Measurements from ENCODE around the gene SYT7. TPM values are rescaled to one million over a fixed set of nuclear protein-coding genes. Genes with fewer than 3 reads are reported as not detected.

Gene SYT7
- total and polyA plus RNA-seq, 3 donors from 2014 or later: 5.9 to 9.0 (median 8.7) TPM

DNA sequence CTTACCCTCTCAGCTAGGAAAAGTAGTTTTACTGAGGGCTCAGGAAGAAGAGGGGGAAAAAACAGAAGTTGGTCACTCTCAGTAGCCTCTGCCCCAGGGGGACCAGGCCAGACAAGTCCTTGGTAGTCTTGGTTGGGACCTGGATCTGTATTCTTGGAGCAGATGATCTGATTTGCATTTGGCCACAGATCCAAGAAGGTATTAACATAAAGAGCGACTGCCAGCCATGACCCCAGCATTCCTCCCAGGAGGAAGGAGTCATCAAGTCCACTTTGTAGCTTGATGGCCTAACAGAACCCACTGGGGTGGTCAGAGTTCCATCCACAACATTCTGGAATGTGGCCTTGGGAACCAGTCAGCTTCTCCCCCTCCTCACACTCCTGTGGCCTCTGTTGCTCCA, 78.4 kb downstream of the SYT7 start:
- intact Hi-C loops (cut with DNase I; ENCODE audit: low total_unique reads): no loop called here
- H3K4me1 ChIP-seq: no peaks in the 10 kb centered on the region
- DNase-seq: no peak
- TF ChIP-seq, protein P1, sequence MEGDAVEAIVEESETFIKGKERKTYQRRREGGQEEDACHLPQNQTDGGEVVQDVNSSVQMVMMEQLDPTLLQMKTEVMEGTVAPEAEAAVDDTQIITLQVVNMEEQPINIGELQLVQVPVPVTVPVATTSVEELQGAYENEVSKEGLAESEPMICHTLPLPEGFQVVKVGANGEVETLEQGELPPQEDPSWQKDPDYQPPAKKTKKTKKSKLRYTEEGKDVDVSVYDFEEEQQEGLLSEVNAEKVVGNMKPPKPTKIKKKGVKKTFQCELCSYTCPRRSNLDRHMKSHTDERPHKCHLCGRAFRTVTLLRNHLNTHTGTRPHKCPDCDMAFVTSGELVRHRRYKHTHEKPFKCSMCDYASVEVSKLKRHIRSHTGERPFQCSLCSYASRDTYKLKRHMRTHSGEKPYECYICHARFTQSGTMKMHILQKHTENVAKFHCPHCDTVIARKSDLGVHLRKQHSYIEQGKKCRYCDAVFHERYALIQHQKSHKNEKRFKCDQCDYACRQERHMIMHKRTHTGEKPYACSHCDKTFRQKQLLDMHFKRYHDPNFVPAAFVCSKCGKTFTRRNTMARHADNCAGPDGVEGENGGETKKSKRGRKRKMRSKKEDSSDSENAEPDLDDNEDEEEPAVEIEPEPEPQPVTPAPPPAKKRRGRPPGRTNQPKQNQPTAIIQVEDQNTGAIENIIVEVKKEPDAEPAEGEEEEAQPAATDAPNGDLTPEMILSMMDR (IDR thresholded peaks at IDR 0.05): no peak
- no peak for TF ChIP-seq POLR2A (IDR thresholded peaks at IDR 0.05)
- H3K9me3 ChIP-seq: no peaks in the 10 kb centered on the region
- no peaks in the 10 kb centered on the region for H3K36me3 ChIP-seq (ENCODE audit: low read depth, missing control alignments)
- H3K27me3 ChIP-seq: no peaks in the 10 kb centered on the region
- H3K27ac ChIP-seq: no peak overlapping the region
- 100% methylated on average over 1 of the region's 1 CpG for WGBS, 2 donors
- H3K4me3 ChIP-seq: no peak overlapping the region

DNA sequence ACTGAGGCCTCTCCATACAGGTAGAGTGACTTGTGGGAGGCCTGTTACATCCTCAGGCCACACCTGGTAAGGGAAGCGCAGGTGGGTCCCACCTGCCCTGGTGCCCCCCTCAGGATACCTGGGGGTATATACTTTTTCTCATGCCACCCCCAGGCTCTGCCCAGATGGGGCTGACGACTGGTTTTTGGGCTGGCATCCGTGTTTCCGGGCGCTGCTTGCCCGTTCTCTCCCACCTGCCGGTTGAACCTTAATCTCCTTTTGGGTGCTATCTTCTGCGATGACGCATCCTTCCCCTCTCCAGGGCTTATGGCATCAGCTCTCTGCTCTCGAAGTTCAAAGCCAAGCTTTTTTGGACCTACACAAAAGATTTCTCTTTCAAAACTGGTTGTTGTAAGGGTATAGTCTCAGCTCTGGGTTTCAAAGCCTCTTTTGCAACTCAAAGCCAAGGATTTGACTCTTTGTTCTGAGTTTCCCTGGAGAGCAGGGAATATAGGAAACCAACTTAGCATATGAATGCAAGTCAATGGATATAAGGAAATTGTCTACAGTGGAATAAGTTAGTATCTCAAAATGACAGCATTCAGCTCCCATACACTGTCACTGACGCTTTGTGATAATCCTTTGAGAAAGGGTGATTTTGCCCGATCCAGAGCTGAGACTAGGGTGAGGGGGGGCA, 80.9 kb downstream of the SYT7 start:
- 82 to 89% methylated on average over 12 of the region's 12 CpGs for WGBS, 2 donors
- H3K4me1 ChIP-seq: peaks cover 3% of the 10 kb centered on the region
- no peaks in the 10 kb centered on the region for H3K9me3 ChIP-seq
- intact Hi-C loops (cut with DNase I; ENCODE audit: low total_unique reads): no loop called here
- H3K27me3 ChIP-seq: no peaks in the 10 kb centered on the region
- DNase-seq: no peak
- H3K27ac ChIP-seq: no peak overlapping the region
- no peak for TF ChIP-seq POLR2A (IDR thresholded peaks at IDR 0.05)
- TF ChIP-seq, protein P1 (IDR thresholded peaks at IDR 0.05): no peak
- no peaks in the 10 kb centered on the region for H3K36me3 ChIP-seq (ENCODE audit: low read depth, missing control alignments)
- H3K4me3 ChIP-seq: no peak overlapping the region

DNA sequence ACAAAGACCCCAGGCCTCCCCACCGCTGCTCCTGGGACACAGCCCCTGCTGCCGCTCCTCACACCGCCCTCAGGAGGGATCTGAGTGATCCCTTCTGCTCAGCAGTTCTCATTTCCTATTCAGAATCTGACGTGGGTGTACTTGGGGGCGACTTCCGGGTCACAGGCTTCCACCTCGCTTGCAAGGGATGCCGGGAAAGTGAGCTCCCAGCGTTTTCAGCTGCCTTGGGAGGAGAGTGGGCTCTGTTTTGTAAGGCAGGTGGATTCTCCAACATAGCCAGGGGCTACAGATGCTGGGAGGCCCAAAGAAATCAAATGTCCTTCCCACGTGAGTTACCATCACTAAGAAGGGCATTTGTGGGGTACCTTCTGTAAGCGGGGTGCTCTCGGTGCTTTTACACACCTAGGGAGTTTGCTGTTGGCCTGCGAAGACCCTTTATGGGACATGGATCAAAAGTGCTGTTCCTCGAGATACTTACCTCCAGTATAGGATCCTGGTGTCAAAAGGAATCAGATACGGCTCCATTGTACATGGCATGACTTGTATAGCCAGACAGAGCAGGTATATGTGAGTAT, 82.0 kb downstream of the SYT7 start:
- Histone ChIP-seq H3K4me3 (no peak overlapping the region), H3K4me1 (peaks cover 11% of the 10 kb centered on the region), H3K9me3 (no peaks in the 10 kb centered on the region), H3K27me3 (no peaks in the 10 kb centered on the region), H3K27ac (no peak overlapping the region), H3K36me3 (ENCODE audit: low read depth, missing control alignments) (no peaks in the 10 kb centered on the region)
- peak; percentile 36 for DNase-seq
- TF ChIP-seq, protein P1 (IDR thresholded peaks at IDR 0.05): no peak
- TF ChIP-seq POLR2A (IDR thresholded peaks at IDR 0.05): no peak
- intact Hi-C loops (cut with DNase I; ENCODE audit: low total_unique reads): no loop called here
- WGBS, 2 donors: 69 to 75% methylated on average over 15 of the region's 15 CpGs

DNA sequence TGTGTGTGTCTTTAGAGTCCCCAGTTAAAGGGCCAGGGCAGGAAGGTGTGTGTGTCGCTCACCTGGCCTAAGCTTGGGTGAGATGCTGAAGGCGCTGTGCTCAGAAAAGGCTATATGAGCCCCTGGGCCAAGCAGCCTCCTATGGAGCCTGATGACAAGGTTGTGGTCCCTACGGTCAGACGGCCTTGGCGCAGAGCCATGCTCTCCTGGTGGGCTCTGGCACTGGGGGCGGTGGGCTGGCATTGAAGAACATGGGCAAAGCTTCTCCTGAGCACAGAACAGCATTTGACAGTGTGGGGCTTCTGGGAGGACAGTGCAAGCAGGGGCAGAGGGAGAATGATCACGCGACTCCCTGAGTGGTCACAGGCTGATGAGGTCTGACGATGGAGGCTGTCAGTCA, 83.0 kb downstream of the SYT7 start:
- WGBS, 2 donors: 63 to 66% methylated on average over 9 of the region's 9 CpGs
- no peaks in the 10 kb centered on the region for H3K9me3 ChIP-seq
- intact Hi-C loops (cut with DNase I; ENCODE audit: low total_unique reads): no loop called here

More for the DNA sequence above, 83.0 kb downstream of the SYT7 start:
- Histone ChIP-seq H3K4me3 (no peak overlapping the region), H3K27me3 (no peaks in the 10 kb centered on the region), H3K4me1 (peaks cover 11% of the 10 kb centered on the region), H3K36me3 (ENCODE audit: low read depth, missing control alignments) (no peaks in the 10 kb centered on the region), H3K27ac (no peak overlapping the region)
- TF ChIP-seq, protein P1 (IDR thresholded peaks at IDR 0.05): no peak
- TF ChIP-seq POLR2A (IDR thresholded peaks at IDR 0.05): no peak
- no peak for DNase-seq

Data from testis (tissue), 3 donors.